GM20000 (cell line): Measurements from ENCODE around the gene WNT1.

Source experiments
- DNase-seq: peaks from one replicate; pipeline ENCODE4 v3.0.0; 2012; ENCODE audit warnings: low spot score
- CTCF ChIP-seq: IDR thresholded peaks from 2 replicates; pipeline ENCODE4 v1.5.1; 2012; ENCODE audit warnings: mild to moderate bottlenecking, control low read depth; ENCODE audit errors: extremely low read depth, missing control alignments

The WNT1 gene

DNA sequence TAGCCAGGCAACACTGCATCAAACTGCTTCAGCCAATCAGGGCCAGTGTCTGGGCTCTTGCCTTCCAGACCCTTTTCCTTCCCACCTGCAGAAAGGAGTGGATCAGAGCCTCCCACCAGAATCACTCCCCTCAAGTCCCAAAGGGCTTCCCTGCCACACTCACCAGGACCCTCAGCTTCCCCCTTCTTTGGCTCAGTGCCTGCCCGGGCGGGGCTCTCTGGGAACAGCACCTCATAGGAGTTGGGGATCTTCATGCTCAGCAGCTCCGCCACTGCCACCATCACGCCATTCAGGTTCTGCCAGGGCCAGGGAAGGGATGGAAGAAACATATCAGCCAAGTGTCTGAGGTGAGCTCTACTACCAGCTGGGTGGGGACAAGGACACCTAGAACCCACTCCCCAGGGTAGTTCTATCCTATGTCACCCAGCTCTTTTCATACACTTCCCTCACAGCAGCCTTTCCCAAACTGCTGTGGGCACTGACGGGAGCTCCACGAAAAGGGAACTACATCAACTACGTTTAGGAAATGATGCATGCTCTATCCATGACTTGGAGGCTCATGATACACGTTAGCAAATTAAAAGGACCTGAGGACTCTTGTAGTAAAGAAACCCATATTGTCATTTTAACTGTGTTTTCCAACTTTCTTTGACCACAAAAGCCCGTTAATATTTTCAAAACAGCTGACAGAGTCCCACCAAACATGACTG is 49.9 kb downstream of the WNT1 start:
- TF ChIP-seq CTCF = no peak
- DNase-seq = no peak

DNA sequence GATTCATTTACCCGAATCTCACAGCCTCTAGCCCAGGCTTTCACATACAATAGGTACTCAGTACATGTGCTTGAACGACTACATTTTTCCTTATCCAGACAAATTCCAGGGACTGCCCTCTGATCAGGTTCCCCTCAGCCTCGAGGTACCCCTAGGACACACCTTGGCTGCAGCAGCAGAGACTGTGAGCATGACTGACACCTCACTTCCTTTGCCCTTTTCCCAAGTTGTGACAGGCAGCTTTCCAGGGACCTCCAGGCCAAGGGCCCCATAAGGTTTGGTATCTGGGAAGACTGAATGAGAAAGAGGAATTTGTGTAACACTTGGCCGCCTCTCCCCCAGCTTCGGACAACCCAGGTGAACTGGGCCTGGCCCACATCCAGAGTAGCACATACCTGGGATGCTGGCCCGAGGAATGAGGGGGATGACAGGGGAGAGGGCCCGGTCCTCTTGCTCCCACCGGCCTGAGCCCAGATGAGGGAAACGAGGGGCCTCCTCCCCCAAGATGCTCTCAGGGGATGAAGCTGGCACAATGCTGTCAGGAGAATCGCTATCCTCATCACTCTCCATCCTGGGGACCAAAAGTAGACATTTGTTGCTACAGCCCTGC is 50.6 kb downstream of the WNT1 start:
- no peak for TF ChIP-seq CTCF
- DNase-seq = no peak

DNA sequence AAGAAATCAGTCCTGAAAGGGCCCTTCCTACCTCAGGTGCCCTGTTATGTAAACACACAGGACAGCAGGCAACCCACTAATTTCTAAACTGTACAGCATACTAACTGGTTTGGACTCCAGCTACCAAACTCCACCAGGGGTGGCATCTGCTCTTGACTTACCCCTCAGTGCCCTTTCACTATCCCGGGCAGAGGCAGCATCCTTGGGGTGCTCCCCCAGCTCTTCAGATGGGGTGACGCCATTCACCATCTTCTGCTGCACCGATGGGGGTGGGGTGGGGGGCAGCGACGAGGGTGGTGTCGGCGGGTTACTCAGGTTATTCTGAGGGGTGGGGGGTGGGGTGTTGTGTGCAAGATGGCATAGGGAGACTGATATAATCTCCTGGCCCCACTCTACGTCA is 52.0 kb downstream of the WNT1 start:
- DNase-seq = no peak
- TF ChIP-seq CTCF = no peak

DNA sequence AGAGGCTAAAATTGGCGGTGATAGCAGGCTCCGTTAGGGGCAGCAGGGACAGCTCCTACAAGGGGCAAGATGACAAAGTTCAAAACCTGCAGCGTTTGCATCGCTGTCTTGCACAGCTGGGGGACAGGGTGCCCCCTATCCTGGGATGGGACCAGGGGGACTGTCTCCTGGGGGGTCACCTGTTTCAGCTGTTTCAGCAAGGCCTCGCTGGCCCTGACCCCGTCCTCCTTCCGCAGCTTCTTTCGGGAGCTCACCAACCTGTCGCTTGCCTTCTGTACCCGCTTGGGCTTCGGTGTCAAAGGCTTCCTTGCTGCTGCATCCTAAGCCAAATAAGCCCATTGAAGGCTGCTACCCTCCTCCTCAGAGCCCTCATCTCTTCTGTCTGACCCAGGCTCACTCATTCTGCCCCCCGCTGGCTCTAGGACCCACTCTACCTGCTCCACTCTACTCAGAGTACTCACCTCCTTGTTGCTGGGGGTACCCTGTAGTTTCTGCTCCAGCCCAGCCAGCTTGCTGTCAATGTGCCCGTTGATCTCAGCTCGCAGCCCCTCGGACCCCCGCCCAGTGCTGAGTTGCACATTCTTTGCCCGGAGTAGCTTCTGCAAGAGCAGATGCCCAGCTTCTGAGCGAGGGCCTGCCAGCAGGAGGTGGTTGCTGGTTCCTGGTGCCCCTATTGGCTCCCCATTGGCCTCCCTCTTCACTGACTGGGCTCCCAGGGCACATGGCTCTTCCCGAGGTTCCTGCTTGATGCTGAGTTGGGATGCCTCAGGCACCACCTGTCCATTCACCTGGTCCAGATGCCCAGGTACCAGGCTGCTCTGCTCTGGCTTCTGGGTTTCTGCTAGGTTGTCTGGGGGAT is 52.8 kb downstream of the WNT1 start:
- no peak for DNase-seq
- no peak for TF ChIP-seq CTCF

DNA sequence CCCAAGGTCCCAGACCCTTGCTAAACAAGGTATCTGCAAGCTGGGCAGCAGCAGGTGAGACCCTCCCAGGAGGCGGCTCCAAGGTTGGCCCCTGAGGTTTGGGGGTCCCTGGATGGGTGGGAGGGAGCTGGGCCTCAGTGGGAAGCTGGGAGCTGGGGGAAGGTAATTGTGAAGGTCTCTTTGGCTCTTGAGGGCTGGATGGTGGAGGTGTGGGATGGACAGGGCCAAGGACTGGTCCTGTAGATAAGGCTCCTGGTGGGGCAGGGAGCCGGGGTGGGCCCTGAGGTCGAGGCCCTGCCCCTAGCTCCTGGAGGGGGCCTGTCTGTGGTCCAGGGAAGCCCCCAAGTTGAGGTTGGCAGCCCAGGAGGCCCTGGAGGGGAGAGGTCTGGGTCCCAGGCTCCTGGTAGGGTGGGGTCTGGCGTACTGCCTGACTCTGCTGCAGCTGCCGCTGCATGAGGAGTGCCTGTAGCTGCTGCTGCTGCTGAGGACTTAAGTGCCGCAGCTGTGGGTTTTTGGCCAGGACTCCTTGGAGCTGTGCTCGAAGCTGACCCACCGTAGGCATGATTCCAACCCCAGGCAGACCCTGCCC is 53.5 kb downstream of the WNT1 start:
- no peak for DNase-seq
- no peak for TF ChIP-seq CTCF
